Nasal cavity respiratory epithelium epithelial cell of viscerocranial mucosa (primary cell): Measurements from ENCODE around the gene FBXO24. TPM values are rescaled to one million over a fixed set of nuclear protein-coding genes. Genes with fewer than 3 reads are reported as not detected.

Experiments used
- total RNA-seq: library from RNA; depleted of rRNA; stranded (reverse); fragments of >200 nt; gene quantifications from 2 replicates; pipeline ENCODE4 v1.2.3, GENCODE V29; 2014

Gene FBXO24, protein sequence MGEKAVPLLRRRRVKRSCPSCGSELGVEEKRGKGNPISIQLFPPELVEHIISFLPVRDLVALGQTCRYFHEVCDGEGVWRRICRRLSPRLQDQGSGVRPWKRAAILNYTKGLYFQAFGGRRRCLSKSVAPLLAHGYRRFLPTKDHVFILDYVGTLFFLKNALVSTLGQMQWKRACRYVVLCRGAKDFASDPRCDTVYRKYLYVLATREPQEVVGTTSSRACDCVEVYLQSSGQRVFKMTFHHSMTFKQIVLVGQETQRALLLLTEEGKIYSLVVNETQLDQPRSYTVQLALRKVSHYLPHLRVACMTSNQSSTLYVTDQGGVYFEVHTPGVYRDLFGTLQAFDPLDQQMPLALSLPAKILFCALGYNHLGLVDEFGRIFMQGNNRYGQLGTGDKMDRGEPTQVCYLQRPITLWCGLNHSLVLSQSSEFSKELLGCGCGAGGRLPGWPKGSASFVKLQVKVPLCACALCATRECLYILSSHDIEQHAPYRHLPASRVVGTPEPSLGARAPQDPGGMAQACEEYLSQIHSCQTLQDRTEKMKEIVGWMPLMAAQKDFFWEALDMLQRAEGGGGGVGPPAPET
- total RNA-seq = 0.21 and 0.34 TPM in 2 replicates

DNA sequence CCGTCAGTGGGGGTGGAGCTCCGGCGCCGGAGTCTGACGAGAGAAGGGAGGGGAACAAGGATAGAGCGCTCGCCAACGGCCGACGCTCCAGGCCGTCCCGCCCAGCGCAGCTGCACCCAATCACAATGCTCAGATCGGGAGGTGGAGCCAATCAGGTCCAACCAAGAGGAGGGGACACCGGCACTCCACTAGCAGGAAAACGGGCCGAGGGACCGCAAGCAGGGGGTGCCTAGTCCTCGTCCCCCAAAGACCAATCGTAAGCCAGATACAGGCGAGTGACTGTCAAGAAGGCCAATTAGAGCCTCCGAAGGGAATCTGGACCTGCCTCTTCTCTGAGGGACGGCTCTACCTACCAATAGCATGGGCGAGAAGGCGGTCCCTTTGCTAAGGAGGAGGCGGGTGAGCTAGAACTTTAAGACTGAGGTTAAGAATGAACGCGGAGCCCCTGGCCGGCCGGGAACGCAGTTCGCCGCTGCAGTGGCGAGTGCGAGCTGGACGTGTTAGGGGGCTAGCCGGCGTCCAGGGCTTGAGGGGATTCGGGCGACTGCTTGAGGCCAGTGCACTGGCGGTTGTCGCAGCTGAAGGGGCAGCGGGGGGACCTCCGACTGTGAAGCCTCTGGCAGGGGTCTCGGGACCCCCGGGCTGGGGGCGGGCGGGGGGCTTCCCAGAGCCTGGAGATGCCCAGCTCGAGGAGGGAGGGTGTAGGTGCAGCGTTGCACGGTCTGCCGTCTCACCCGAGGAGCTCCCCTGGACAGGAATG is at the start of gene FBXO24:
Gene FBXO24, plus strand, starts transcription at position 63 of the 760 bp plus-strand sequence. Its CDS starts 298 bp downstream, at position 361.

DNA sequence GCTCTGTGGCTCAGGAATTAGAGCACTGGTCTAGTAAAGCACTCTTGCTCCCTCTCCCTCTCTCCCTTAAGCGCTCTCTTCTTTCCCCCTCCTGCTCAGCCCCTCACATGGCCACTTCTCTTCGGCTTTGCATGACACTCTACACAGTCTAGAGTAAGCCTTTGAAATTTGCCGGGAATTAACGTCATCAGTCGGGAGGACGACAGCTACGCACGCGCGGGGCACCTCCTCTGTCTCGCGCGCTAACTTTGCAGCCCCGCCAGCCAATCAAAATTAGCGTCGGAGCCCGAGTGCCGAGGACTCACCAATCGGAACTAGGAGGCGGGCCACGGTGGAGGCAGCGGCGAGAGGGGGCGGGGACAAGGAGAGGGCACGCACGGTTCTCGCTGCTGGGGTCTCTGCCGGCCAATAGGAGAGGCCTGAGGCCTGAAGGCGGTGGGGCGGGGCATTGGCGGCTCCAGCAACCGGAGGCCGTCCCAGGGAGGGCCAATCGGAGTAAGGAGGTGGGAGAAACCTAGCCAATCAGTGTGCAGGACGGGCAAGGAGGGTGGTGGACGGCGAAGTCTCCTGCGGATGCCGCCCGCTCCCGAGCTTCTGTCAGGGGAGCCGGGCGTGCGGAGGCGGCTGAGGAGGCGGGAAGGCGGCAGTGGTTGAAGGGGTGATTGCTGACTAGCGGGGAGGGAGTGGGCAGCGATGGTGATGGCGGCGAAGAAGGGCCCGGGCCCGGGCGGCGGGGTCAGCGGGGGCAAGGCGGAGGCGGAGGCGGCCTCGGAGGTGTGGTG is 47.3 kb upstream of the FBXO24 start, which contains the start of gene AGFG2:
Gene AGFG2, plus strand, starts transcription at position 550 of the 782 bp plus-strand sequence. Its CDS starts 144 bp downstream, at position 694.

DNA sequence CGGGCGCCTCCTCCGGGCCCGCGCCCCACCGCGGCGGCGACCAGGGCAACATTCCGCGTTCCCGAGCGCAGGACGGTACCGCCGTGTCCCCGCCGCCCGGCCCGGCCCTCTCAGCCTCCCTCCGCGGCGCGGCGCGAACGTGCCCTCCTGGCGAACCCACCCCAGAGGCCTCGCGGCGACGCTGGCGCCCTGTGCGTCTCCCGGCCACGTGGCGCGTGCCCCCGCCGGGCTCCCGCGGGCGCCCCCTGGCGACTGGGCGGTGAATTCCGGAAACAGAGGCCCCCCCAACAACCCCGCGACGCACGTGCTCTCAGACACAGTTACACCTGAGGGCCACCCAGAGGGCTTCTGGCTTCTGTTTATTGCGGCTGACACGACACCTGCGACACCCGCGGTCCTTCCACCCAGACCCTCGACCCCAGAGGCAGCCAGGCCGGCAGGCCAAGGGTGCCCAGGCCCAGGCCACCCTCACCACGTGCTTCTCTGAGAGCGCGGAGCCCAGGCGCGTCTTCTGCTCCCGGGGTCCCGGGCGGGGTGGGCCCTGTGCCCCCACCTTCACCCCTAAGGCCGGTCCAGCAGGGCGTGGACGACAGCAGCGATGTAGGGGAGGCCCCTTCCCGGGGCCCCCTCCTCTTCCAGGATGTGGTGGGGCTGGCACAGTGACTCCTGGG is 12.3 kb upstream of the FBXO24 start, which contains the start of gene SAP25:
Gene SAP25, minus strand, starts transcription at position 210 of the 671 bp plus-strand sequence. Its CDS starts 158 bp downstream, at position 52.

DNA sequence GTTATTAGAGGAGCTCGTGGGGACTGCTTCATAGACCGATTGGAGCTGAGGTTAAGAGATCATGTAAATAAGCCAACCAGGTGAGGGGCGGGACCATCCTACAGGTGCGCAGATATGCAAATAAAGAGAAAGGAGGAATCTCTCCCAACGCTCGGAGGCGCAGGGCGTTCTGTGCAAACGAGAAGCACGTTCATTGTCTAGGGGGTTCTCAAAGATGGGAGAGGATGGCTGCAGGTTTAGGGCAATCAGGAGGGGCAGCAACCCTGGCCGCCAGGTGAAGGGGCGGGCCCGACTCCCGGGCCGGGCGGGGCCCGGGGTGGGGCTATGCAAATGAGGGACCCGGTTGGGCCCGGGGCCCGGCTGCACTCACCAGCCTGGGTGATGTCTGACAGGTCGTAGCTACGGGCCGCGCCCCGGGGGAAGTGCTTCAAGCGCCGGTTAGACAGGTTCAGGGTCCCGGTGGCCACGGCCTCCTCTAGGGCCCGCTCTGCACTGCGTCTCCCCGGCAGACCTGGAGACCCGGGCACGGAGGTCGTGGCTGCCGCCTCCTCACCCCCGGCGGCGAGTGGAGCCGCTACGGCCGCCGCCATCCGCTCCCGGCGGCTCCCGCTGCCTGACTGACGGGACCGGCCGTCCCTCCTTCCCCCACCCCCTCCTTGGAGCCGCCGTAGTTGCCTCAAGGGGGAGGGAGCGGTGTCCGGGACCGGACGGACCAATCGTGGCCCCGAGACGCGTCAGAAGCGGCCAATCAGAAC is 440 bp upstream of the FBXO24 start, which contains the start of gene LRCH4:
Gene LRCH4, minus strand, starts transcription at position 619 of the 755 bp plus-strand sequence. Its CDS starts 29 bp downstream, at position 590.

DNA sequence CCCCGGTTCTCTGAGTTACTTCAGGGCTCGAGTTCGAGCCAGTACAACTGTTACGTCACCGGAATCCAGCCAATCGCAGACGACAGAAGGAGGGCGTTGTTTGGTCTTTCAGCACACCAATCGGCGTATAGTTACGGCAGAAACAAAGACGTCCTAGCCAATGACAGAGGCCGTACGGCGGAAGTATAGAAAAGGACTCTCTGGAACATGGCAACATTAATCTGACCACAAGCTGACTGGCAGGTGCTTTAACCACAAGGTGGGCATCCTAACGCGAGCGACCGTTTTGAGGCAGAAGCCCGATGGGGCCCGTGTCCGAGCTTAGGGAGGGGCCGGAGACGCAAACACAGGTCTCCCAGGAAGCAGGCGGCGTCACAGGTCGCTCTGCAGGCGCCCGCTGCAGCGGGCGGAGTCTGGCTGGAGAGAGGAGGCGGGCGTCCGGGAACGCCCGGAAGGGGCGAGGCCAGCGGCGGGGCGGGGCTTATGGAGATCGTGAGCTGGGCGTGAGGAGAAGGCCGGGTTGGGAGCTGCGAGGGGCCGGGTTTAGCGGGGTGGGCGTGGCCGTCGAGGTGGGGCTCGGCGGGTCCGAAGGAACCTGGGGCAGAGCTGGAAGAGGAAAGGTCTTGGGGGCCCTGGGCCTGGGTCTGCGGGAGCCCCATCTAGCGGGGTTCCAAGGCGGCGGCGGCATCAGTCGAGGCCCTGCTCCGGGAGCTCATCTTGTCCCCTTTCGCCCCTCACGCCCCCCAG is 26.0 kb downstream of the FBXO24 start, which contains the start of gene MOSPD3:
Gene MOSPD3, plus strand, starts transcription at position 558 of the 747 bp plus-strand sequence. CDS start 252 bp downstream, outside the sequence.

DNA sequence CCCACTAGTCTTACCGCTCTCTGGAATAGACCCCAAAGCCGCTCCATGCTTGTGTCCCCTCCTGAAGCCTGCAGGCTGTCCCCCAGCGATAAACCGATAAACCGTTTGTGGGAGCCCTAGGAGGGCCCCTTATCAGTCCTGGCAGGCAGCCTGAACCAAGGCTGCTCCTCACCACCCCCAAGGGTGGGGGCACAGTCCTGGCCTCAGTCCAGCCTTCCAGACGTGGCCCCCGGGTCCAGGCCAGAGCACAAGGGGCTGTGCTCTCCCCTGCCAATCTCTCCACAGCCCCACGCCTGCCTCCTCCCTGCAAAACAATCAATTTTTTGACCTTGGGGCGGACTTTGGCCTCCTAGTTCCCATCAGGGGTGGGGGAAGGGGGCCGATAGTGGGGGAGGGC is 55.3 kb downstream of the FBXO24 start, which contains the start of gene TFR2:
Gene TFR2, minus strand, starts transcription at position 90 of the 397 bp plus-strand sequence. Its CDS starts 43 bp downstream, at position 47.

Other genes with a start within 250 kb of the FBXO24 start
- gene PILRB, start 228.2 kb upstream of the FBXO24 start, total RNA-seq = 2.7 and 9.3 TPM in 2 replicates
- under 0.01 and 0.14 TPM in 2 replicates for gene PILRA, start 212.8 kb upstream of the FBXO24 start, total RNA-seq
- gene ZCWPW1, start 157.6 kb upstream of the FBXO24 start, total RNA-seq = 3.3 and 5.5 TPM in 2 replicates
- gene MEPCE, start 156.5 kb upstream of the FBXO24 start, total RNA-seq = 24.7 and 27.3 TPM in 2 replicates
- gene PPP1R35, start 149.8 kb upstream of the FBXO24 start, total RNA-seq = 13.9 and 33.2 TPM in 2 replicates
- 0.34 and 0.43 TPM in 2 replicates for gene SPACDR, start 122.1 kb upstream of the FBXO24 start, total RNA-seq
- gene TSC22D4, start 107.1 kb upstream of the FBXO24 start, total RNA-seq = 12.0 and 22.6 TPM in 2 replicates
- 0.34 and 0.64 TPM in 2 replicates for gene NYAP1, start 102.4 kb upstream of the FBXO24 start, total RNA-seq
- 3.4 and 6.7 TPM in 2 replicates for gene AGFG2, start 47.1 kb upstream of the FBXO24 start, total RNA-seq
- gene SAP25, start 12.4 kb upstream of the FBXO24 start, total RNA-seq = not detected in 2 replicates
- 5.1 and 8.5 TPM in 2 replicates for gene LRCH4, start 199 bp upstream of the FBXO24 start, total RNA-seq
- gene PCOLCE, start 16.0 kb downstream of the FBXO24 start, total RNA-seq = 0.57 TPM in 1 of 2 replicates, not detected in the other
- gene MOSPD3, start 26.2 kb downstream of the FBXO24 start, total RNA-seq = 1.0 and 3.1 TPM in 2 replicates
- under 0.01 and 0.14 TPM in 2 replicates for gene TFR2, start 55.2 kb downstream of the FBXO24 start, total RNA-seq
- gene ACTL6B, start 70.1 kb downstream of the FBXO24 start, total RNA-seq = not detected in 2 replicates
- 82.7 and 130 TPM in 2 replicates for gene GNB2, start 87.4 kb downstream of the FBXO24 start, total RNA-seq
- gene GIGYF1, start 107.9 kb downstream of the FBXO24 start, total RNA-seq = 10.3 and 16.4 TPM in 2 replicates
- gene POP7, start 119.8 kb downstream of the FBXO24 start, total RNA-seq = 32.2 and 39.6 TPM in 2 replicates
- gene EPO, start 134.1 kb downstream of the FBXO24 start, total RNA-seq = not detected in 2 replicates
- gene ZAN, start 147.3 kb downstream of the FBXO24 start, total RNA-seq = not detected in 2 replicates
- 125 and 255 TPM in 2 replicates for gene EPHB4, start 241.2 kb downstream of the FBXO24 start, total RNA-seq